Keratinocyte (primary cell): ENCODE results near the gene DUSP16. TPM values are rescaled to one million over a fixed set of nuclear protein-coding genes. Genes with fewer than 3 reads are reported as not detected.

ENCODE experiments used
- DNase-seq: peaks from one replicate; pipeline ENCODE4 v3.0.0-alpha.2; 2011; ENCODE audit warnings: low read depth, missing footprints, low spot score
- FAIRE-seq: peaks from 2 replicates; lab custom pipeline; 2011; peaks lifted over from hg19 to GRCh38; lab: Jason Lieb, UNC
- H2AFZ ChIP-seq: 2 replicates; pipeline ENCODE4 v1.6.0; 2012; ENCODE audit warnings: low read length, control low read depth, inconsistent platforms; ENCODE audit not compliant: control insufficient read depth
- H3K27ac ChIP-seq: 2 replicates; pipeline ENCODE4 v1.5.1; 2011; ENCODE audit warnings: low read length; ENCODE audit not compliant: control insufficient read depth, insufficient read depth
- H3K27me3 ChIP-seq: 3 replicates; pipeline ENCODE4 v1.6.0; 2011; ENCODE audit warnings: low read length; ENCODE audit not compliant: control insufficient read depth, insufficient read depth; ENCODE audit errors: extremely low read depth
- H3K36me3 ChIP-seq, 2 experiments: 2 replicates in 1 of 2; 3 replicates in 1 of 2; pipeline ENCODE4 v1.5.1; 2011; ENCODE audit warnings: low read length in 2 of 2, mild to moderate bottlenecking in 1 of 2; ENCODE audit not compliant: control insufficient read depth in 2 of 2, insufficient read depth in 2 of 2; ENCODE audit errors: extremely low read depth in 1 of 2
- H3K4me1 ChIP-seq: 3 replicates; pipeline ENCODE4 v1.5.1; 2011; ENCODE audit warnings: low read length; ENCODE audit not compliant: control insufficient read depth, insufficient read depth; ENCODE audit errors: extremely low read depth
- H3K4me2 ChIP-seq: 3 replicates; pipeline ENCODE4 v1.6.0; 2011; ENCODE audit warnings: low read depth, low read length; ENCODE audit not compliant: control insufficient read depth, insufficient read depth; ENCODE audit errors: extremely low read depth
- H3K4me3 ChIP-seq, 3 experiments: fragments of 200-600 bp in 1 of 3; sonication (generic) in 1 of 3; 2 replicates in 2 of 3; 3 replicates in 1 of 3; pipeline ENCODE4 v1.5.1; 2011 to 2016; ENCODE audit warnings: low read length in 3 of 3, mild to moderate bottlenecking in 3 of 3, control low read depth in 2 of 3, inconsistent platforms in 1 of 3, low read depth in 1 of 3, mixed read lengths in 1 of 3, mixed run types in 1 of 3, moderate library complexity in 1 of 3; ENCODE audit not compliant: control insufficient read depth in 2 of 3, insufficient read depth in 2 of 3; ENCODE audit errors: extremely low read depth in 1 of 3
- H3K79me2 ChIP-seq: 2 replicates; pipeline ENCODE4 v1.6.0; 2012; ENCODE audit warnings: low read length; ENCODE audit not compliant: control insufficient read depth, insufficient read depth
- H3K9ac ChIP-seq: 3 replicates; pipeline ENCODE4 v1.6.0; 2011; ENCODE audit warnings: low read length; ENCODE audit not compliant: control insufficient read depth, insufficient read depth; ENCODE audit errors: extremely low read depth
- H3K9me1 ChIP-seq: 3 replicates; pipeline ENCODE4 v1.6.0; 2011; ENCODE audit warnings: low read length; ENCODE audit not compliant: control insufficient read depth, insufficient read depth; ENCODE audit errors: extremely low read depth
- H3K9me3 ChIP-seq: 2 replicates; pipeline ENCODE4 v1.5.1; 2012; ENCODE audit warnings: low read depth, low read length; ENCODE audit not compliant: control insufficient read depth
- H4K20me1 ChIP-seq: 3 replicates; pipeline ENCODE4 v1.6.0; 2011; ENCODE audit warnings: low read length; ENCODE audit not compliant: control insufficient read depth, insufficient read depth; ENCODE audit errors: extremely low read depth
- EZH2 ChIP-seq: IDR thresholded peaks from one replicate; pipeline ENCODE4 v1.6.1; 2012; ENCODE audit warnings: inconsistent platforms, mild to moderate bottlenecking, low read length, moderate library complexity
- dilution Hi-C: fragments of 300-500 bp; cut with MboI; formaldehyde crosslinking; loops from one replicate; pipeline ENCODE4 v1.7.0; 2020; ENCODE audit warnings: low sequenced_read_pairs; ENCODE audit not compliant: extremely low pct_ligation_motif_present
- polyA plus RNA-seq, 5 experiments: library from polyadenylated mRNA; depleted of rRNA in 3 of 5; stranded (reverse) in 3 of 5; stranded (forward) in 1 of 5; unstranded in 1 of 5; fragments of >200 nt; gene quantifications; 1 replicate in 1 of 5; 2 replicates in 3 of 5; 3 replicates in 1 of 5; pipeline versions ENCODE4 v1.2.1 to v1.2.3, GENCODE V29; 2011 to 2012; ENCODE audit warnings: missing spikeins in 2 of 5, low read depth in 1 of 5, low replicate concordance in 1 of 5
- TF ChIP-seq, protein P1 (sequence below), 3 experiments: IDR thresholded peaks in 1 of 3; conservative IDR thresholded peaks in 1 of 3; optimal IDR thresholded peaks in 1 of 3; 2 replicates in 2 of 3; 3 replicates in 1 of 3; pipeline versions ENCODE3 to v1.5.1; 2011; ENCODE audit warnings: low read length in 3 of 3, mild to moderate bottlenecking in 3 of 3, moderate library complexity in 2 of 3, control low read depth in 1 of 3, inconsistent platforms in 1 of 3; ENCODE audit not compliant: insufficient read depth in 2 of 3; ENCODE audit errors: extremely low read depth in 1 of 3

Gene DUSP16
- polyA plus RNA-seq, 1 donor (not counting 4 experiments of a cell fraction or from before 2014, with no cell fraction given): 9.3 TPM

DNA sequence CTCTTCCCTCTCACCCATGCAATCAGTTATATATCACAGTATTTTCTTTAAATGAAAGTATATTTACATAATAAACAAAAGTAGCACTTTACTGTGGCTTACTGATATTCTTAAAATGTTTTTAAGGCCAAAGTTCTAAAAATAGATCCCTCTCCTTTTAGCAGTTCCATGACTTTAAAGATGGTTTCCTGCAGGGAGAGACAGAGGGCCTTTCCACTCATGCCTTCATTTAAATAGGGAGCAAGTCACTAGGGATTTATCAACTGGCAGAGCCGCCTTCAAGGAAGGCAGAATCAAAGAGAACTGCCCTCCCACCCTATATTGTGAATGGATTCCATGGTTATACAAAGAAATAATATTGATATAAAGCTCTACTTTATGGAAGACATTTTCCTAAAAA, 55.5 kb downstream of the DUSP16 start:
- peaks cover 1% of the 10 kb centered on the region for H3K79me2 ChIP-seq
- no peaks in the 10 kb centered on the region for H4K20me1 ChIP-seq
- H3K4me1 ChIP-seq: peaks cover 37% of the 10 kb centered on the region
- no peak for TF ChIP-seq EZH2
- TF ChIP-seq, protein P1, sequence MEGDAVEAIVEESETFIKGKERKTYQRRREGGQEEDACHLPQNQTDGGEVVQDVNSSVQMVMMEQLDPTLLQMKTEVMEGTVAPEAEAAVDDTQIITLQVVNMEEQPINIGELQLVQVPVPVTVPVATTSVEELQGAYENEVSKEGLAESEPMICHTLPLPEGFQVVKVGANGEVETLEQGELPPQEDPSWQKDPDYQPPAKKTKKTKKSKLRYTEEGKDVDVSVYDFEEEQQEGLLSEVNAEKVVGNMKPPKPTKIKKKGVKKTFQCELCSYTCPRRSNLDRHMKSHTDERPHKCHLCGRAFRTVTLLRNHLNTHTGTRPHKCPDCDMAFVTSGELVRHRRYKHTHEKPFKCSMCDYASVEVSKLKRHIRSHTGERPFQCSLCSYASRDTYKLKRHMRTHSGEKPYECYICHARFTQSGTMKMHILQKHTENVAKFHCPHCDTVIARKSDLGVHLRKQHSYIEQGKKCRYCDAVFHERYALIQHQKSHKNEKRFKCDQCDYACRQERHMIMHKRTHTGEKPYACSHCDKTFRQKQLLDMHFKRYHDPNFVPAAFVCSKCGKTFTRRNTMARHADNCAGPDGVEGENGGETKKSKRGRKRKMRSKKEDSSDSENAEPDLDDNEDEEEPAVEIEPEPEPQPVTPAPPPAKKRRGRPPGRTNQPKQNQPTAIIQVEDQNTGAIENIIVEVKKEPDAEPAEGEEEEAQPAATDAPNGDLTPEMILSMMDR (optimal IDR thresholded peaks at IDR 0.05 in 1 of 3, IDR thresholded peaks at IDR 0.05 in 1 of 3, conservative IDR thresholded peaks at IDR 0.05 in 1 of 3; ENCODE audit: extremely low read depth in 1 of 3, insufficient read depth in 2 of 3, low read length in 3 of 3): no peak
- dilution Hi-C loops: no loop called here
- no peaks in the 10 kb centered on the region for H3K27me3 ChIP-seq
- DNase-seq: no peak
- no peak overlapping the region for H3K4me3 ChIP-seq
- no peaks in the 10 kb centered on the region for H3K9me1 ChIP-seq
- no peak overlapping the region for H3K27ac ChIP-seq
- FAIRE-seq: no peak
- no peaks in the 10 kb centered on the region for H3K36me3 ChIP-seq
- no peak overlapping the region for H3K4me2 ChIP-seq
- no peaks in the 10 kb centered on the region for H3K9me3 ChIP-seq
- H3K9ac ChIP-seq: no peak overlapping the region
- H2AFZ ChIP-seq: no peak overlapping the region

DNA sequence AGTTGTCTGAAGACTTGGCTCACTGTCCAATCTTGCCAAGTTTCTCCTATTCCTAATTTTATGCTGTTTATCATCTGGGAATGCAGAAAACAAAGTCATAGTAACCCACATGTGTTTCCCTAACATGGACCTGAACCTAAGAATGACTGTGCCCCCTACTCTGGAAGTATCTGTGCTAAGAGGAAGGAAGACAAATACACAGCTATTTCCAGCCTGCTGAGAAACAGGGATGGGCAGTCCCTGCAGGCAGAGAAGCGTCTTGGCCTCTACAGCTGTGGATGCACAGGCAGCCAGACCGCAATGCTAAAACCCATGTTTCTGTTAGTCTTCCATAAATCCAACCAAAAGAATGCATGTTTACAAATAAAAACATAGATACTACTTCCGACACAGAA, 56.2 kb downstream of the DUSP16 start:
- dilution Hi-C loops: no loop called here
- H3K27ac ChIP-seq: no peak overlapping the region
- no peaks in the 10 kb centered on the region for H3K27me3 ChIP-seq
- no peak overlapping the region for H2AFZ ChIP-seq
- no peaks in the 10 kb centered on the region for H3K9me3 ChIP-seq
- no peaks in the 10 kb centered on the region for H3K9me1 ChIP-seq
- H3K79me2 ChIP-seq: peaks cover 1% of the 10 kb centered on the region
- TF ChIP-seq EZH2: no peak
- TF ChIP-seq, protein P1 (optimal IDR thresholded peaks at IDR 0.05 in 1 of 3, IDR thresholded peaks at IDR 0.05 in 1 of 3, conservative IDR thresholded peaks at IDR 0.05 in 1 of 3; ENCODE audit: extremely low read depth in 1 of 3, insufficient read depth in 2 of 3, low read length in 3 of 3): no peak
- no peaks in the 10 kb centered on the region for H4K20me1 ChIP-seq
- H3K4me2 ChIP-seq: no peak overlapping the region
- no peak for FAIRE-seq
- H3K9ac ChIP-seq: no peak overlapping the region
- no peaks in the 10 kb centered on the region for H3K36me3 ChIP-seq
- DNase-seq: no peak
- peaks cover 31% of the 10 kb centered on the region for H3K4me1 ChIP-seq
- H3K4me3 ChIP-seq: no peak overlapping the region
